Measurements from ENCODE around the gene BNIP3. TPM values are rescaled to one million over a fixed set of nuclear protein-coding genes. Genes with fewer than 3 reads are reported as not detected.
A peak's percentile ranks its signal among the peaks of the same experiment; 100 is the strongest.

BNIP3 gene
- total RNA-seq, 1 experiment from 2014 or later, result 57.1 TPM

DNA sequence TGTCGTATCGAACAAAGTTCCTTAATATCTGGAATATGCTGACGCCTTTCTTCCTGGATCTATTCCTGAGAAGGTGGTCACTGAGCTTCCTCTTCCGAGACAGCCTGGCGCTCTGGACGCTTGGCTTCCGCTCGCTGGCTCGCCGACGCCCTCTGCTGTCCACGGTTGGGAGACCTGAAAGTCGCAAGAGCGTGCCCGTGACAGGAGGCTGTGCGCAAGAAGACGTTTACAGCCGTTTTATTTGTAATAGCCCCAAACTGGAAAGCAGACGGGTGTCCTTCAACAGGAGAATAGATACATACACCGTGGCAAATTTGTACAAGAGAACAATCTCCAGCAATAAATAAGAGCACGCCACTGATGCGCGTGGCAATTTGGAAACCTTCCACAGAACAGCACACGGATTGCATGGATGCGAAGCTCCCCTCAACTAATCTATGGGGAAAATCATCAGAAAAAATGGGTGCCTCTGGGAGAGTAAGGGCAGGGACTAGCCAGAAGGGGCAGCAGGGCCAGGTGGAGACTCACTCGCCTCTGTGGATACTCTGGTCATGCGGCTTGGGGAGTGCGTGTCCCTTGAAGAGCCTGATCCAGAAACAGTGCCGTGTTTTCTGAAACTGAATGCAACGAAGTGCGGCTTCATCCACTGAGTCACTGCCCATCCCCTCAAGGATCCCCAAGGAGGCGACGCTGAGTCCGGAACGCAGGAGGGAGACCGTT, 41.5 kb upstream of the BNIP3 start:
- Histone ChIP-seq H4K8ac (replicated peaks; ENCODE audit: insufficient read length, low read depth, low read length) (no peak overlapping the region), H2BK120ac (ENCODE audit: low read depth, low read length, poor library complexity, severe bottlenecking) (no peak overlapping the region), H2BK15ac (ENCODE audit: low read depth, low read length) (no peak overlapping the region), H3K23me2 (ENCODE audit: insufficient read length, low read depth, low read length, poor library complexity, severe bottlenecking) (no peaks in the 10 kb centered on the region), H4K91ac (ENCODE audit: insufficient read length, low read depth, low read length) (no peak overlapping the region), H2AK5ac (ENCODE audit: insufficient read length, low read length) (no peak overlapping the region), H2BK5ac (ENCODE audit: insufficient read length, low read length) (no peak overlapping the region), H3K4me2 (ENCODE audit: insufficient read depth, insufficient read length, low read length) (no peak overlapping the region), H3K9ac (ENCODE audit: extremely low read depth, insufficient read length, low read length) (no peak overlapping the region), H3T11ph (ENCODE audit: low read length) (no peak overlapping the region), H3K79me1 (ENCODE audit: insufficient read depth, low read depth, low read length, poor library complexity, severe bottlenecking) (no peaks in the 10 kb centered on the region), H2BK20ac (ENCODE audit: low read depth, low read length, poor library complexity, severe bottlenecking) (no peak overlapping the region), H2AFZ (ENCODE audit: low read length) (no peak overlapping the region), H3K9me3 (ENCODE audit: control insufficient read depth, low read depth, low read length) (no peaks in the 10 kb centered on the region), H3K23ac (ENCODE audit: insufficient read length, low read depth, low read length) (no peak overlapping the region), H3K14ac (ENCODE audit: insufficient read depth, low read length) (no peak overlapping the region), H4K20me1 (ENCODE audit: control insufficient read depth, insufficient read depth, insufficient read length) (no peaks in the 10 kb centered on the region), H3K27me3 (ENCODE audit: insufficient read depth, low read length) (no peaks in the 10 kb centered on the region), H4K5ac (ENCODE audit: insufficient read length, low read depth, low read length) (no peak overlapping the region), H2BK12ac (ENCODE audit: insufficient read length, low read depth, low read length) (no peak overlapping the region), H3K56ac (ENCODE audit: insufficient read length, low read depth, low read length) (no peak overlapping the region), H3K79me2 (ENCODE audit: insufficient read depth, low read length) (no peaks in the 10 kb centered on the region), H3K4ac (ENCODE audit: low read depth, low read length) (no peak overlapping the region), H3K27ac (ENCODE audit: insufficient read length, low read depth, low read length) (no peak overlapping the region), H3K4me1 (ENCODE audit: insufficient read depth, low read length) (no peaks in the 10 kb centered on the region), H3K18ac (ENCODE audit: insufficient read length, low read depth, low read length) (no peak overlapping the region)
- peaks cover 6 to 7% of the 10 kb centered on the region in 2 experiments; a peak in 3 of 4 replicates for H3K4me1 Mint-ChIP-seq
- 0 out of 5 replicates have a peak, but pooled peaks cover 0 to 5% of the 10 kb centered on the region in 2 experiments for H3K9me3 Mint-ChIP-seq
- TF ChIP-seq, protein P1, sequence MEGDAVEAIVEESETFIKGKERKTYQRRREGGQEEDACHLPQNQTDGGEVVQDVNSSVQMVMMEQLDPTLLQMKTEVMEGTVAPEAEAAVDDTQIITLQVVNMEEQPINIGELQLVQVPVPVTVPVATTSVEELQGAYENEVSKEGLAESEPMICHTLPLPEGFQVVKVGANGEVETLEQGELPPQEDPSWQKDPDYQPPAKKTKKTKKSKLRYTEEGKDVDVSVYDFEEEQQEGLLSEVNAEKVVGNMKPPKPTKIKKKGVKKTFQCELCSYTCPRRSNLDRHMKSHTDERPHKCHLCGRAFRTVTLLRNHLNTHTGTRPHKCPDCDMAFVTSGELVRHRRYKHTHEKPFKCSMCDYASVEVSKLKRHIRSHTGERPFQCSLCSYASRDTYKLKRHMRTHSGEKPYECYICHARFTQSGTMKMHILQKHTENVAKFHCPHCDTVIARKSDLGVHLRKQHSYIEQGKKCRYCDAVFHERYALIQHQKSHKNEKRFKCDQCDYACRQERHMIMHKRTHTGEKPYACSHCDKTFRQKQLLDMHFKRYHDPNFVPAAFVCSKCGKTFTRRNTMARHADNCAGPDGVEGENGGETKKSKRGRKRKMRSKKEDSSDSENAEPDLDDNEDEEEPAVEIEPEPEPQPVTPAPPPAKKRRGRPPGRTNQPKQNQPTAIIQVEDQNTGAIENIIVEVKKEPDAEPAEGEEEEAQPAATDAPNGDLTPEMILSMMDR (conservative IDR thresholded peaks at IDR 0.05), result peak; percentile 95
- peak; percentile 85 for DNase-seq
- peak overlapping the region in 1 of 2 experiments; percentile 6; a peak in 2 of 5 replicates for H3K4me3 Mint-ChIP-seq
- peaks cover 42% of the 10 kb centered on the region for H3K27me3 Mint-ChIP-seq (ENCODE audit: low read depth)
- no peaks in the 10 kb centered on the region; a peak in 1 of 7 replicates for H3K36me3 Mint-ChIP-seq (ENCODE audit: insufficient read depth in 1 of 3, low read depth in 3 of 3)
- 0 out of 7 replicates have a peak overlapping the region, but pooled peaks of 1 of the 3 experiments have one; percentile 67 for H3K27ac Mint-ChIP-seq
- WGBS (ENCODE audit: extremely low coverage, insufficient read length, low lambda C conversion rate), result no CpG with 5 or more reads among the region's 36 CpGs
